ENCODE results near the gene MTARC2. TPM values are rescaled to one million over a fixed set of nuclear protein-coding genes. Genes with fewer than 3 reads are reported as not detected.

Gene MTARC2
- total and polyA plus RNA-seq, 2 of the 13 experiments (the other 11 are each of a cell fraction or from before 2014, with no cell fraction given), result 8.5 to 10.1 TPM

- TF ChIP-seq ZNF574 (CRISPR knock-in tag; IDR thresholded peaks at IDR 0.05) (peak; percentile 67), ZMYM2 (CRISPR knock-in tag; IDR thresholded peaks at IDR 0.05) (no peak), ZNF670 (CRISPR knock-in tag; IDR thresholded peaks at IDR 0.05; ENCODE audit: borderline replicate concordance) (no peak), ESRRA (CRISPR knock-in tag; IDR thresholded peaks at IDR 0.05; ENCODE audit: low read depth) (peak; percentile 53; the same call in 1 of the 2 replicates), ZNF672 (CRISPR knock-in tag; IDR thresholded peaks at IDR 0.05) (0 out of 2 replicates have a peak, but pooled peaks have one; percentile 73), ATF4 (CRISPR knock-in tag; IDR thresholded peaks at IDR 0.05) (peak in 1 of 2 experiments; percentile 58; a peak in 1 of 4 replicates), ZNF280D (CRISPR knock-in tag; IDR thresholded peaks at IDR 0.05) (0 out of 2 replicates have a peak, but pooled peaks have one; percentile 22), KLF13 (CRISPR knock-in tag; IDR thresholded peaks at IDR 0.05) (no peak), EHMT2 (IDR thresholded peaks at IDR 0.05; ENCODE audit: borderline replicate concordance, low read depth, low read length) (no peak), CC2D1A (CRISPR knock-in tag; IDR thresholded peaks at IDR 0.05) (no peak), JUN (CRISPR knock-in tag; IDR thresholded peaks at IDR 0.05) (0 out of 2 replicates have a peak, but pooled peaks have one; percentile 11), ZNF10 (CRISPR knock-in tag; IDR thresholded peaks at IDR 0.05; ENCODE audit: borderline replicate concordance, low read depth) (no peak), ZXDC (CRISPR knock-in tag; IDR thresholded peaks at IDR 0.05) (no peak), ZNF343 (CRISPR knock-in tag; IDR thresholded peaks at IDR 0.05) (no peak), GLI4 (CRISPR knock-in tag; IDR thresholded peaks at IDR 0.05; ENCODE audit: borderline replicate concordance) (0 out of 2 replicates have a peak, but pooled peaks have one; percentile 38)
Measured at GRCh38 chr1:220748089-220748934, at the start of gene MTARC2 (continued).

Measured in HepG2 (cell line).